Left colon (tissue), 2 donors: Measurements from ENCODE around the gene WDR31. TPM values are rescaled to one million over a fixed set of nuclear protein-coding genes. Genes with fewer than 3 reads are reported as not detected.

Source experiments
- ATAC-seq: fragments of 200-7000 bp; cut with Tn5 transposase; one replicate; pipeline ENCODE4 v1.9.1; 2020; ENCODE audit warnings: mild to moderate bottlenecking, moderate library complexity
- DNase-seq, 2 donors: peaks; one replicate each; pipeline ENCODE4 v3.0.0-alpha.2; 2020
- intact Hi-C, 2 donors: fragments of 100-400 bp; cut with DNase I in 1 of 2; cut with micrococcal nuclease in 1 of 2; formaldehyde crosslinking; loops; one replicate each; pipeline versions ENCODE4 v1.11.2 to v1.14.0; 2022; cut with DNase I, micrococcal nuclease
- total RNA-seq, 2 donors: library from RNA; stranded (reverse); fragmentation: NEBNext Ultra II Directional; extraction: Animal tissue kit (Norgen Biotek cat#: 25700); gene quantifications; one replicate each; pipeline ENCODE4 v1.2.1, GENCODE V29; 2021
- donor health status: DM: no; HTN: no; CAD: no.
- donor health status: DM: yes; HTN: yes; CAD: no.

WDR31 gene
- total RNA-seq, 2 donors from 2014 or later = 3.0 to 3.6 TPM

DNA sequence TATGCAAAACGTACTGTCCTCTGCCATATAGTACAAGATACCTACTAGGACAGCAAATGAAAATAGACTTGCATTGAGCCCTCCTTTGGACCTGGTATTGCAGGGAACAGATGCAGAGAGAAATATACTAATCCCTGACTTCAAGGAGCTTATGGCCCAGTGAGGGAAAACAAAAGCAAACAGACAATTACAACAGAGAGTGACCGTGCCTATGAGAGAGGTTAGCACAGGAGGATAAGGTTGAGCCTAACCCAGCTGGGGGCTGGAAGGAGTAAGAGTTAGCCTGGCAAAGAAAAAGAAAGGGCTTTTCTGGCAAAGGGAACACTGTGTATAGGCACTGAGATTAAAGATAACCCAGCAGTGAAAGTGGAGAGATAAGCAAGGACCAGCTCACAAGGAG lies 70.2 kb downstream of the WDR31 start:
- intact Hi-C loops = no loop called here
- ATAC-seq (peak; percentile 27), DNase-seq (no peak)

DNA sequence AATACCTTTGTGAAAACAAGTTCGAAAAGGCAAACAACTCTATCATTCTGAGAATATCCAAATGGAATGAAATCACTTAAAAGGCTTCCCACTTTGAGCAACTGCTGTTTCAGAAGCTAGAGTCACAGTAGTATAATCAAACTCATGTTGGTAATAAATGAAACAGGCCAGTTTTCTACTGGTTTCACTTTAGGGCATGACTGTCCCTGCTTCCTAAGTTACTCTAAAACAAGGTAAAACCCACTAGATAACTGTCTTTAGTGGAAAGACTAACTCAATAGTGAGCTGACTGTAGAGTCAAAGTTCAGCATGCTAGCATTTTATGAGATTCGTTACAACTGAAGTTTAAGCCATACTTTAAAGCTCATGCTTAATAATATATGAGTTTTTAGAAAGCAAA lies 70.7 kb downstream of the WDR31 start:
- peak; percentile 58 for ATAC-seq
- no peak for DNase-seq
- intact Hi-C loops = no loop called here

DNA sequence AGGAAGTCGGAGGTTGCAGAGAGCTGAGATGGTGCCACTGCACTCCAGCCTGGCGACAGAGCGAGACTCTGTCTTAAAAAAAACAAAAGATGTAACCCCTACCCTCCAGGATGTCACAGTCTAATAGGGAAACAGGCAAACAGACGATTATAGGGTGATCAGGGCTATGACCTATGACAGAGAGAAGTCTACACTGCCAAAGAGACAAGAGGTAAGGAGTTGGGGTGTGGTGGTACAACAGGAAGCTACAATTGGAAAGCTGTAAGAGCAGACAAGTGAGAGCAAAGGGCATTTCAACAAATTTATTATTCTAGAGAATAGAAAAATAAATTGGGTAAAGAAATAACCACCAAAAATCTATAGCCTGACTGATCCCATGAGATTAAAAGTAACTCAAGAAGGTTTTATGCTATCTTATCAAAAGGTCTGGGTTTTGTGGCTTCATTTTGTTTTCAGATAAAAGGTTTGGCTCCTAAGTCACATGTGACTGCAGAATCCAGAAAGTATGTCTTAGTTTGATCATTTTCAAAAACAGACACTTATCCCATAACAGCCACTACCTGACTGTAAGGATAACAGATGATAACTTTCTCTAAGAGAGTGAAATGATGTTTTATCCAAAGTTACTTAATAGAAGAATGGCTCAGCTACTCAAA lies 72.0 kb downstream of the WDR31 start:
- no peak for DNase-seq
- intact Hi-C loops = no loop called here
- peak; percentile 80 for ATAC-seq

DNA sequence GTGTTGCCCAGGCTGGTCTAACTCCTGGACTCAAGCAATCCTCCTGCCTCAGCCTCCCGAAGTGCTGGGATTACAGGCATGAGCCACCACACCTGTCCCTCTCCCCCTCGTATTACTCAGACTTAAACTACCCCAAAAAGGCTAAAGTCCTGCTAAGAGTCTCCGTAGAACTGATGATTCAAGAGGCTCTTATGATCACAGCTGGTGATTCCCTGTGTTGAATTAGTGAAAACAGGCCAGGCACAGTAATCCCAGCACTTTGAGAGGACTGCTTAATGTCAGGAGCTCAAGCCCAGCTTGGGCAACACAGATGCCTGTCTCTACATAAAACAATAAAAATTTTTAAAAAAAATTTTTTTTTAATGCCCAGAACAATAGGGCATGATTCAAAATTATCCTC lies 73.9 kb downstream of the WDR31 start:
- intact Hi-C loops = no loop called here
- ATAC-seq (no peak), DNase-seq (no peak)

Other genes starting within 250 kb of the WDR31 start
- gene SLC31A2, start 189.3 kb downstream of the WDR31 start, total RNA-seq = 10 to 100 TPM; 25.4 to 26.3 TPM
- gene FKBP15, start 119.0 kb downstream of the WDR31 start, total RNA-seq = 10 to 100 TPM; 23.5 to 25.0 TPM
- 10 to 100 TPM; 34.5 to 55.8 TPM for gene SLC31A1, start 118.7 kb downstream of the WDR31 start, total RNA-seq
- gene CDC26, start 64.7 kb downstream of the WDR31 start, total RNA-seq = 10 to 100 TPM; 23.6 to 25.6 TPM
- 10 to 100 TPM; 12.0 to 13.6 TPM for gene PRPF4, start 64.6 kb downstream of the WDR31 start, total RNA-seq
- gene RNF183, start 36.9 kb downstream of the WDR31 start, total RNA-seq = 1 to 10 TPM in 1 of 2 donors, under 1 TPM in 1; 0.85 to 1.3 TPM
- gene BSPRY, start 9.3 kb upstream of the WDR31 start, total RNA-seq = 10 to 100 TPM; 32.6 to 39.9 TPM
- gene HDHD3, start 36.7 kb upstream of the WDR31 start, total RNA-seq = 100 to 1,000 TPM; 143 to 156 TPM
- gene ALAD, start 61.0 kb upstream of the WDR31 start, total RNA-seq = 10 to 100 TPM; 58.8 to 64.1 TPM
- 10 to 100 TPM; 19.5 to 23.3 TPM for gene POLE3, start 70.4 kb upstream of the WDR31 start, total RNA-seq
- under 1 TPM; 0.11 to 0.21 TPM for gene C9orf43, start 70.5 kb upstream of the WDR31 start, total RNA-seq
- gene RGS3, start 123.5 kb upstream of the WDR31 start, total RNA-seq = 10 to 100 TPM; 59.6 to 74.8 TPM